ELF-1 (cell line): Measurements from ENCODE around the gene RTL1.

Experiments used
- DNase-seq: peaks from one replicate; pipeline ENCODE4 v3.0.0-alpha.2; 2016; ENCODE audit warnings: low read depth, low spot score

Gene RTL1

DNA sequence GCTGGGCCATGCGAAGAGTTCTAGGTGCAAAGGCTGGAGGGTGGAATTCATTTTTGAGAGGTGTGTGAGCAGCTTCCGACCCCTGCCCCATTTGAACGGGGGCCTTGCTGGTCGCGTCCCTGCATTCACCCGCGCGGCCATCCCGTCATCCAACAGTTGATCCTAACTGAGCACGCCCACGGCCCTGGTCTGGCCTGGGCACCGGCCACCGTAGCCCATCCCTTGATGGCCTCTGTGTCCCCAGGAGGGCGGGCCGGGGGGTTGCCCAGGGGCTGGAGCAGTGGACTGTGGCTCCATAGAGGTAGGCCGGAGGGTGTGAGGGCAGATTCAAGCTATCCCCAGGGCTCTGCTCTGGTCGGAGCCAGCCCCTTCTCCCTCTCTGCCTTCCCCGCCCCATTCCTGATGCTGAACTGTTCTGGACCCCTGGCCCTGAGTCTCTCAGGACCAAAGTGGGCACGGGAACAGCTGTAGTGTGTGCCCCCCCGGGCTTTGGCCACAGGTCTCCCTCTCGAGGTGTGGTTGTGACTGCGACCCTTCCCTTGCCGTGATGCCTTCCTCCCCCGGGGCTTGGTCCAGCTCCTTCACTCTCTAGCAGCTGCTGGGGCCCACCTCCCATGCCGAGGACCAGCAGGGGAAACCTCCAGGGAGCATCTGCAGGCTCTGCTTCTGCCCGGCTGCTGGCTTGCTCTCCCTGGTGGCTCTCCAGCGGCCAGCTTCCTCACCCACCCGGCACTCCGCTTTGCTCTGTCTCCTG is 68.6 kb downstream of the RTL1 start:
- DNase-seq, result no peak

DNA sequence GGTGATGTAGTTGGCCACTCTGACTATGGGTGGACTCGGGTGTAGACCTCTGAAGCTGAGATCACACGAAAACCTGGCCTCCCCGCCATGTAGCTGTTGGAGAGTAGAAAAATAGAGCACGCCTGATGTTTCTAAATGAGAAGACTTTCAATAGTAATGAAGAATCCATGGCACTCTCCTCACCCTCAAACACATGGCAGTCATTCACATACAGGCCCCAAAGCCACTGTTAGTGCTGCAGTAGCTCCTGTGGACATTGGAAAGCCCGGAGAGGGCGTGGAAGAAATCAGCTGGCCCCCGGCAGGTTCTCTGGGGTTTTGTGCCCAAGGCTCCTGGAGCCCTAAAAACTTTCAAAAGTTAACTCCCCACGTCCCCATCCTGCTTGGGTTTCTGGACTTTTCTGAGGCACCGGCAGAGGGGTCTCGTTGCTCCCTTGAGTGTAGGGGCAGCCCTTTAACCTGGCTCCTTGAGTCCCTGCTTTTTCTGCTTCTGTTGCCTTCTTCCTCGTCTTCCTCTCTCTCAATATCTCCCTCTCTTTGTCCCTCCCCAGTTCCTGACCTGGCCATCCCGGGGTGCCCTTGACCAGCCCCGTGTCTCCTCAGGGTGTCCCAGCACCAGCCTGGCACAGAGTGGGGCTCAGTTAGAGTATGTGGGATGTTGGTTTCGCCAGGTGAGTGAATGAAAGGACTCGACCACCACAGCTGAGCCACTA is 69.3 kb downstream of the RTL1 start:
- no peak for DNase-seq

DNA sequence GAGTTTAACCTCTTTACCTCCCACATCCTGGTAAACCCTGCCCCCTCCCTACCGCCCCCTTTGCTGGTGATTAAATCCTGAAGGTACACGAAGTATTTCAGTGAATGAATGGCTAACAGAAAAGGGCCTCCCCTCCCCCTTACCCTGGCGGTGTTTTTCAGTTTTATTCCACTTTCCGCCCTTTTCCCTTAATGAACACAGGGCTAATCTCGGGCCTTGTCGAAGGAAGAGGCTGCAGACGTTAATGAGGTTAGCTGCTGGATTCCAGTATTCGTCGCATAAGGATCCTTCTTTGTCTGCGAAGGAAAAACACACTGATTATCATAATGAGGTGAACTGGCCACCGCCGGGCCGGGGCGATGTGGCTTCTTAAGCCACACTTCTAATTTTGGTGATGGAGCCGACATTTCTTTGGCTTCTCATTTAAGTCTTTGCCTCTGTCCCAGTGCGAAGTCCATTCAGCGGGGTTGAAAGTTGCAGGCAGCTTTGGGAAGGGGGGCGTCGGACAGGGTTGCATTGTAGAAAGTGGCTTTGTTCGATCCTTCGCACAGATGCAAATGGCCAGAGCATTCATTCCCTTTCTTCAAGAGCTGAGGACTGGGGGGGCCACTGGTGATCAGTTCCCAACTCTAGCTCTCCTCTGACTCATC is 71.1 kb downstream of the RTL1 start:
- DNase-seq, result no peak

DNA sequence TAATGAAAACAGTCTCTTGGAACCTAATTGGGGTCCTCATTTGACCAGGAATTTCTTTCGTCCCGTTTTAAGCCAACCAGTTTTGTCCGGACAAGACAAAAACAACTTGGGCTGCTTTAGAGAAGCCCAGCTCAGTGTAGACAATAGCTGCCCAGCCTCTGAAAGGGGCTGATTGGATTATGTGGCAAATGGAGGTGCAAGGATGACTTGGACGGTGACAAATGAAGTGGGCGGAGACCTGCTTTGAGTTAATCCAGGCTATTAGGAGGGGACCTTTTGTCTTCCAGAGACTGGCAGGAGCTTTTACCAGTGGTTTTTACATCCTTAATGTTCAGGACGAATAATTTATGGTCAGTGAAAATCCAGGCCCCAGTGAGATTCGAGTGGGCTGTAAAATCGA is 72.8 kb downstream of the RTL1 start:
- peak; percentile 80 for DNase-seq
